SKM-1 (cell line): ENCODE measurements around the gene FGL2.
"Not testable (repeated sequence)": the region's sequence is repeated elsewhere in the genome, so short reads cannot be mapped to it uniquely, and the experiment has no call there.

Source experiments
- DNase-seq: peaks from one replicate; lab custom pipeline; 2025; ENCODE audit not compliant: unreplicated experiment; lab: John Stamatoyannopoulos, UW

The FGL2 gene

GRCh38 chr7:77216181-77216845 lies 16.7 kb upstream of the FGL2 start:
- DNase-seq = no peak

- DNase-seq = no peak
These were observed 10.0 kb upstream of the FGL2 start for GRCh38 chr7:77209479-77210139.

GRCh38 chr7:77208416-77208815 lies 8.8 kb upstream of the FGL2 start:
- DNase-seq = no peak

- no peak for DNase-seq
These were observed 6.1 kb upstream of the FGL2 start for GRCh38 chr7:77205706-77206105.

- no peak for DNase-seq
These were observed 2.9 kb upstream of the FGL2 start for GRCh38 chr7:77202481-77202976.

- DNase-seq = no peak
These were observed 923 bp upstream of the FGL2 start for GRCh38 chr7:77200542-77200941.

- DNase-seq = no peak
These were observed 2.5 kb downstream of the FGL2 start for GRCh38 chr7:77197141-77197540.

- peak; percentile 87 for DNase-seq
These were observed 10.7 kb downstream of the FGL2 start for GRCh38 chr7:77188731-77189437.

- DNase-seq = no peak
These were observed 13.8 kb downstream of the FGL2 start for GRCh38 chr7:77185866-77186265.

- no peak for DNase-seq
These were observed 14.6 kb downstream of the FGL2 start for GRCh38 chr7:77184990-77185389.

- DNase-seq = no peak
These were observed 15.2 kb downstream of the FGL2 start for GRCh38 chr7:77184463-77184862.

GRCh38 chr7:77182261-77182660 lies 17.4 kb downstream of the FGL2 start:
- no peak for DNase-seq

- no peak for DNase-seq
These were observed 17.9 kb downstream of the FGL2 start for GRCh38 chr7:77181734-77182133.

GRCh38 chr7:77181015-77181595 lies 18.5 kb downstream of the FGL2 start:
- DNase-seq = no peak

- not testable (repeated sequence) for DNase-seq
These were observed 21.6 kb downstream of the FGL2 start for GRCh38 chr7:77178024-77178423.

- not testable (repeated sequence) for DNase-seq
These were observed 22.2 kb downstream of the FGL2 start for GRCh38 chr7:77177321-77177904.

GRCh38 chr7:77175274-77175800 lies 24.3 kb downstream of the FGL2 start:
- DNase-seq = not testable (repeated sequence)

- DNase-seq = not testable (repeated sequence)
These were observed 25.2 kb downstream of the FGL2 start for GRCh38 chr7:77174418-77174817.

- DNase-seq = not testable (repeated sequence)
These were observed 27.0 kb downstream of the FGL2 start for GRCh38 chr7:77172437-77173172.

- DNase-seq = not testable (repeated sequence)
These were observed 28.5 kb downstream of the FGL2 start for GRCh38 chr7:77171073-77171472.
